Activated naive CD8-positive, alpha-beta T cell treated with anti-CD3 and anti-CD28 coated beads, Interleukin-2, amount 10 ng/mL, durations not matched to agents 7 days and 5 days (primary cell): ENCODE measurements around the gene TM4SF4. TPM values are rescaled to one million over a fixed set of nuclear protein-coding genes. Genes with fewer than 3 reads are reported as not detected.

Experiments
- ATAC-seq: fragments of 150-1000 bp; cut with Tn5 transposase; one replicate; pipeline ENCODE4 v1.10.0; 2021; ENCODE audit warnings: low read depth, moderate library complexity
- POLR2A ChIA-PET: fragments of 350-600 bp; sonication (Branson Sonifier 250); formaldehyde crosslinking; loops from one replicate; lab custom pipeline; 2021; ENCODE audit warnings: antibody characterized with exemption; lab: Charles Lee
- DNase-seq: peaks from one replicate; pipeline ENCODE4 v3.0.0; 2021
- H3K27ac Mint-ChIP-seq: one replicate; pipeline ENCODE4 v1.8.0; 2022; ENCODE audit warnings: mild to moderate bottlenecking, mixed read lengths
- H3K27me3 Mint-ChIP-seq: one replicate; pipeline ENCODE4 v1.8.0; 2022; ENCODE audit warnings: mild to moderate bottlenecking, moderate library complexity, mixed read lengths
- H3K36me3 Mint-ChIP-seq: one replicate; pipeline ENCODE4 v1.8.0; 2021; ENCODE audit warnings: mild to moderate bottlenecking, mixed read lengths
- H3K4me1 Mint-ChIP-seq: one replicate; pipeline ENCODE4 v1.8.0; 2021; ENCODE audit warnings: mixed read lengths
- H3K4me3 Mint-ChIP-seq: one replicate; pipeline ENCODE4 v1.8.0; 2022; ENCODE audit warnings: mild to moderate bottlenecking, moderate library complexity, mixed read lengths
- H3K9me3 Mint-ChIP-seq: one replicate; pipeline ENCODE4 v1.8.0; 2021; ENCODE audit warnings: mixed read lengths
- total RNA-seq, 2 experiments: library from RNA; stranded (reverse); gene quantifications; one replicate each; pipeline ENCODE4 v1.2.3, GENCODE V29; 2021

TM4SF4 gene
- total RNA-seq, 2 experiments from 2014 or later: not detected

DNA sequence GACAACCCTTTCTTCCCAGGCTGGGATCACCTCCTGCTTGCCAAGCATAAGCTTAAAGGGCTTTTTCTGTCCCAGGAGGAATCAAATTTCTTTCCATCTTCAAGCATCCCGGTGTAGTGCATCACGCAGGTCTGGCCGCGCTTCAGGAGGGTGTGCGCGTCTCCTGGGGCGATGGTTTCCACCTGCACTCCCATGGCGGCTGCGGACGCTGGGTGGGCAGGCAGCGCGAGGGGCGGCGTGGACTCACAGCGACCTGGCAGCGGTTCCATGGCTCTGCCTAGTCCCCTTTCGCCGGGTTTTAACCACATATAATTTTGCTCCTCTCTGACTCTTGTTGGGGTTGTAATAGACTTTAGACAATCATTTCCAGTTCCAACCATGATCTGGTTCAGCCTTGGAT, 10.6 kb upstream of the TM4SF4 start:
- H3K4me3 Mint-ChIP-seq: no peak overlapping the region
- no peaks in the 10 kb centered on the region for H3K36me3 Mint-ChIP-seq

DNA sequence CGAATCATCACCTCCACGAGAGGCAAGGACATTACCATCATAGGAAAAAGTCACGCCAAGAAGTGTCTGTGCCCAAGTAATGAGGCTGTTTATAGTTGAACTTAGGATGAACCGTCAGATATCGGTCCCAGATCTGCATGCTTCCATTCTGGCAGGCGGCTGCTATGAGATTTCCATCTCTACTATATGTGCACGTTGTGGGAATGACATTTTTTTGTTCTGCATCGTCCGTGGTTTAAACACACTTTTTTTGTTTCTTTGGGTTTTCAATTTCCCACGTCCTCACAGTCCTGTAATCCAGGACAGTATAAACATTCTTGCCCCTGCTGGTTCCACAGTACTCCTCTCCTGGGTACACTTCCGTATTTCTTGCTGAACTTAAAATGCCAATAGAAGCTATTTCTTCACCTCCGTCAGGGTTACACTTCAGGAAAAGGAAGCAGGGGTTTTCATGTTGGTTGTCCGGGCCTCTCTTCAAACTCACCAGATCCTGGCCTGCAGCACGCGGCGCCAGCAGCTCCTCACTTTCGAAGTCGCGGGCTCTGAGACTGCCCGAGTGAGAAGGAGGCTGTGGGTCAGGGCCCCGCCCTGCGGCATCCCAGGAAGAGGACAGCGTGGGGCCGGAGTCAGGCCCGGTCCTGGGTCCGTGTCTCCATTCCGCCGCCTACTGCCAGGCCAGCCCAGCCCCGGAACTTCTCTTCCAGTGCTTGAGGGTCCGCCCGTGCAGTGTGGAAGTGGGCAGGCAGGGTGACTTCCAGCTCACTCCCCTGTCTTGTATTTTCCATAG, 9.8 kb upstream of the TM4SF4 start:
- Mint-ChIP-seq H3K36me3 (no peaks in the 10 kb centered on the region), H3K4me1 (no peaks in the 10 kb centered on the region), H3K4me3 (no peak overlapping the region), H3K27me3 (peaks cover 5% of the 10 kb centered on the region), H3K27ac (no peak overlapping the region), H3K9me3 (no peaks in the 10 kb centered on the region)
- POLR2A ChIA-PET: no interaction called here
- no peak for ATAC-seq
- DNase-seq: no peak

More for the DNA sequence above, 10.6 kb upstream of the TM4SF4 start:
- DNase-seq: no peak
- peaks cover 5% of the 10 kb centered on the region for H3K27me3 Mint-ChIP-seq
- no peaks in the 10 kb centered on the region for H3K4me1 Mint-ChIP-seq
- H3K9me3 Mint-ChIP-seq: no peaks in the 10 kb centered on the region
- no peak for ATAC-seq
- POLR2A ChIA-PET: interaction anchor here (0.5 kb wide), 1 partner anchor 508 kb away, joined by 3 read pairs; no protein-coding TSS in a partner anchor
- H3K27ac Mint-ChIP-seq: no peak overlapping the region

DNA sequence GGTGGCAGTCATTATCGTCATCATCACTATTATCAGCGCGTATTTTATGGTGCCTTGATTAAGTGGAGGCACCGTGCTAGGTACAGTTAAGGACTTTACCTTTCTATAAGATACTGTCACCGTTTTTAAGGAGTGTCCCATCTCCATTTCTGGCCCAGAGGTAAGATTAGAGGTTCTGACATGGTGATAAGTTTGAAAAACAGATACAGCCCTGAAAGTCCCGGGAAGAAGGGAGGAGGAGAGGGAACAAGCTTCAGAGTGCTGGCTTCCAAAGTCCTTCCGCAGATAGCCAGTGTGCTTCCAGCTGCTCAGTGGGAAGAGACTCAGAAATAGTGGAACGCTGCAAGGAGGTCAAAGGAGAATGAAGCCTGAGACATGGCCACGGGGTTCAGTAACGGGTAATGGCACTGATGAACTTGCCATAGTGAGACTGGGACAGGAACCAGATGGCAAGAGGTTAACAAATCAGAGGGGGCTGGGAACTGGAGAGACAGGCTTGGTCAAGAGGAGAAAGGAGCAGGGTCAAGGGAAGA, 9.1 kb upstream of the TM4SF4 start:
- Mint-ChIP-seq H3K4me1 (no peaks in the 10 kb centered on the region), H3K36me3 (no peaks in the 10 kb centered on the region), H3K27me3 (peaks cover 7% of the 10 kb centered on the region), H3K27ac (no peak overlapping the region), H3K4me3 (no peak overlapping the region), H3K9me3 (no peaks in the 10 kb centered on the region)
- DNase-seq (no peak), ATAC-seq (no peak)
- POLR2A ChIA-PET: no interaction called here

DNA sequence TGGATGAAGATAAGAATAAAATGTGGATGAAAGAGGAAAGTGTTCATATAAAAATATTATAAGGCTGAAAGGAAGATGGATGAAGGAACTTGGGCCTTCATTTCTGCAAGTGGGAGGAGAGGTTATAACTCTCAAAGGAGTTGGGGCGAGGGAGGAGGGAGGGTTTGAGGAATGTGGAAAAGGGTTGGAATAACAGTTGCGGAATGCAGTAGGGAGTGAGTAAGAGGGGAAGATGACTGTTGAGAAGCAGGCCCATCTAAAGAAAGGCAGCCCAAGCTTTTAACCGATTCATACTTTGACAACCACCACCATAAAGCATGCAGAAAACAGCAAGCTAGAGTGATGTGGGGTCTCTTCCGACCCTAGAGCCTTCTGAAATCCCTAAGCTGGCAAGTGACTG, 8.3 kb upstream of the TM4SF4 start:
- H3K4me1 Mint-ChIP-seq: no peaks in the 10 kb centered on the region
- no peaks in the 10 kb centered on the region for H3K9me3 Mint-ChIP-seq
- ATAC-seq: no peak
- DNase-seq: no peak
- H3K36me3 Mint-ChIP-seq: no peaks in the 10 kb centered on the region
- H3K4me3 Mint-ChIP-seq: no peak overlapping the region
- no peak overlapping the region for H3K27ac Mint-ChIP-seq
- peaks cover 10% of the 10 kb centered on the region for H3K27me3 Mint-ChIP-seq
- POLR2A ChIA-PET: no interaction called here

DNA sequence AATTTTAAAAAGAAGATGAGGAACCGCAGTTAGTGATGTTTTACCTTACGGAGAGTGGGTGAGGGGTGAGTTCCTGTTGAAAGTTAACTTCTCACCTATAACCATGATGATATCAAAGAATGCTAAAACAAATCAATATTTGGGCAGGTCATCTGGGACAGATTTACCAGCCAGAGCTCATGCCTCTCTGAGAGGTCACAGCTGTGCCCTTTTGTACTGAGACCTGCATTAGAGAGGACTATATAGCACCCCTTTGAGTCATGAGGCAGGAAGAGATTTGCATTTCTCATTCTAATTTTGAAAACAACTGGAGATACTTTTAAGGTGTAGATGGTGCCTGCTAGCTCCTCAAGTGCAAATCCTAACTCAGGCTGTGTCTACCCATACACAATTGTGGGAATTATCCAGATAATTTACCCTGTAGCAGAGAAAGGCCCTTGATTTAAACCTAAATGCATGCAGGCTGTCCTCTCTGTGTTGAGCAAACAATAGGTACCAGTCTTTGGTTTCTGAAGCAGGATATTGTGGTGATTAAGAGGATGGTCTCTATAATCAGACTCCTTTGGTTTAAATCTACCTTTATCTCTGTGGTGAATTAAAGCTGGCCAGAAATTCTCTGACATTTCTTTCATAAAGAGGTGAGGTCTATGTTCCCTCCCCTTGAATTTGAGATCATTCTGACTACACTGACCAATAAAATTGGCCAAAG, 5.8 kb upstream of the TM4SF4 start:
- Mint-ChIP-seq H3K27ac (no peak overlapping the region), H3K4me3 (no peak overlapping the region), H3K4me1 (peaks cover 8% of the 10 kb centered on the region), H3K9me3 (no peaks in the 10 kb centered on the region), H3K36me3 (no peaks in the 10 kb centered on the region), H3K27me3 (peaks cover 18% of the 10 kb centered on the region)
- no peak for DNase-seq
- no peak for ATAC-seq
- POLR2A ChIA-PET: no interaction called here

DNA sequence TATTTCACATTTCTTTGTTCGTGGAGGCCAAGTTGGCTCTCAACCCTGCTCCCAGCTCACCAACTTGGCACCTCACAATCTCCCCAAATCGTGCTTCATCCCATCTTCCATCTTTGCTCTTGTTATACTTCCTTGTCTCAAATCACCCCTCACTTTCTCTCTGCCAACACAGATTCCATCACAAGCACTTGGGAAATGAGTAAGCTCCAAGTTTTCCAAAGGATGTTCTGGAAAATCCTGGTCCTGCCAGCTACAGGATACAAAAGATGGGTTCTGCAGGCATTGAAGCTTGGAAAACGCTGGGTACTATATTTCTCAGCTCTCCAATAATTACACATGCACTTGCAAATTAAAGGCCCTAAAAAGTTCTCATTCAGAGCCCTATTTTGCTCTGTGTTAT, 4.1 kb upstream of the TM4SF4 start:
- Mint-ChIP-seq H3K36me3 (no peaks in the 10 kb centered on the region), H3K27ac (no peak overlapping the region), H3K4me1 (peaks cover 8% of the 10 kb centered on the region), H3K9me3 (no peaks in the 10 kb centered on the region), H3K27me3 (peaks cover 22% of the 10 kb centered on the region), H3K4me3 (no peak overlapping the region)
- POLR2A ChIA-PET: interaction anchor here (0.6 kb wide), 1 partner anchor 42 kb away, joined by 4 read pairs; no protein-coding TSS in a partner anchor
- DNase-seq (no peak), ATAC-seq (no peak)

DNA sequence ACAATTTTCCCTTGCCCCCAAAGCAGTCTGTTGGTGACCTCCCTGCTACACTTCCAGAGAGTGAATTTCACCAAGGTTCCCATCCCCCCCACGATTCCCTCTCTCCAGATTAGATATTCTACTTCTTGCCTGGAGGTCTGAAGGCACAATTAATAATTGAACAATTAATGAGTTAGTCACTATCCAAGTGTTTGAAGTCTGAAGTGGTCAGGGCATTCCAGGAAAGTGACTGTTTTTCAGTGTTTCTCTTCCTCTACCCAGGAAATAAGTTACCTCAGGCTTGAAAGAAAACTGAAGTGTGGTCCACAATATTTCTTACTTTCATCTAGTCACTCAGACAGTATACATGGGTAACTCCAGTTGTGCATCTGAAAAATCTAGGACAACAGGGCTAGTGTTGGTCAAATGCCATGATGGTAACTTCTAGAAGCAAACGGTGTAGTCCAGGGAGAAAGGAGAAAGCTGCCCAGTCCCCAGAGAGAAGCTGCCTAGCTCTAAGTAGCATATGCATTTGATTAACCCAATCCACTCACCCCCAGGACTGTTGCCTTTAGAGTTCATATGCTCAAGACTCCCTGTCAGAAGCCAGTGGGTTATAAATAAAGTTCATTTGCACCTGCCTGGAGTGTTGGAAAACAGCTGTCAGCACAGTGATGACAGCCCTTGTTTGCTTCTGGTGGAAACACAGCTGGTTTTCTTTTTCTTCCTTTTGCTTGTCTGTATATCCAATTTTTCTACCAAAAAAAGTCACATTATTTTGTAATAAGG, 2.3 kb upstream of the TM4SF4 start:
- peaks cover 22% of the 10 kb centered on the region for H3K27me3 Mint-ChIP-seq
- POLR2A ChIA-PET: no interaction called here
- no peaks in the 10 kb centered on the region for H3K36me3 Mint-ChIP-seq
- H3K27ac Mint-ChIP-seq: no peak overlapping the region
- DNase-seq (no peak), ATAC-seq (no peak)
- peaks cover 8% of the 10 kb centered on the region for H3K4me1 Mint-ChIP-seq
- no peaks in the 10 kb centered on the region for H3K9me3 Mint-ChIP-seq
- H3K4me3 Mint-ChIP-seq: no peak overlapping the region

DNA sequence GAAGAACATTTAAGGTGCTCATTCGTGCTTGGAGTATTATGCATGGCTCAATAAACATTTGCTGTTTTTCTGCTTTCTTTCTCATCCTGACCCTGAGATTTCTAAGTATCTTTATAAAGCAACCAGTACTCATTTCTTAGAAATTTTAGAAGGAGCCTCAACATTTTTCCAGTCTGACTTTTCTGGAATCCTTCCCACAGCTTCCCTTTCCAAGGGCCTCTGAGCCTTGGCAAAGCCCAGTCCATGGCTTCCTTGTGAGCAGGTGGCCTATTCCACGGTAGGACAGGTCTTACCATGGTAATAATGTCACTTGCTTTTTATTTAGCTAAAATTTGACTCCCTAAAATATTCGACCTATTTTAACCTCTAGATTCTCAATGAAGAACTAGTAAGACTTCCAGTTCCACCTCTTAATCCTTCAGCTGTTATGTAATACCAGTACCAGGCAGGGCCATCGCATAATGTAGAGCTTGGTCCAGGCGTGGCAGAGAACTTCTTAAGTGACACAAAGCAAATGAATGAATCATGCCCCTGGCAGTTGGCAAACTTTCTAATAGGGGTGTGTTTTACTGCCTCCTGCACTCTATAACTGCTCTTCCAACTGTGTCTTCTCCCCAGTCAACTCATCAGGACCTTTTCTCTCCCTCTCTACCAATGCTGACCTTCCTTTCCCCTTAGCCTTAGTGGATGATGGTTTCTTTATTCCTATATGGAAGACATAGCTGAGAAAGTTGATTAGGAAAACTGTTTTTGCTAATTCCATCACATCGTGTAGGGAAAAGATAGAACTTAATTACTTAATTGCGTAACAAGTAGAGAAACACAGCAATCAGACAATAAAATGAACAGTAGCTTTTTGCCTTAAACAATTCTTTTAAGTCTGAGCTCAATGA, 894 bp upstream of the TM4SF4 start:
- Mint-ChIP-seq H3K9me3 (no peaks in the 10 kb centered on the region), H3K36me3 (no peaks in the 10 kb centered on the region), H3K27me3 (peaks cover 22% of the 10 kb centered on the region), H3K4me1 (peaks cover 8% of the 10 kb centered on the region), H3K27ac (no peak overlapping the region), H3K4me3 (no peak overlapping the region)
- ATAC-seq (no peak), DNase-seq (no peak)
- POLR2A ChIA-PET: no interaction called here

DNA sequence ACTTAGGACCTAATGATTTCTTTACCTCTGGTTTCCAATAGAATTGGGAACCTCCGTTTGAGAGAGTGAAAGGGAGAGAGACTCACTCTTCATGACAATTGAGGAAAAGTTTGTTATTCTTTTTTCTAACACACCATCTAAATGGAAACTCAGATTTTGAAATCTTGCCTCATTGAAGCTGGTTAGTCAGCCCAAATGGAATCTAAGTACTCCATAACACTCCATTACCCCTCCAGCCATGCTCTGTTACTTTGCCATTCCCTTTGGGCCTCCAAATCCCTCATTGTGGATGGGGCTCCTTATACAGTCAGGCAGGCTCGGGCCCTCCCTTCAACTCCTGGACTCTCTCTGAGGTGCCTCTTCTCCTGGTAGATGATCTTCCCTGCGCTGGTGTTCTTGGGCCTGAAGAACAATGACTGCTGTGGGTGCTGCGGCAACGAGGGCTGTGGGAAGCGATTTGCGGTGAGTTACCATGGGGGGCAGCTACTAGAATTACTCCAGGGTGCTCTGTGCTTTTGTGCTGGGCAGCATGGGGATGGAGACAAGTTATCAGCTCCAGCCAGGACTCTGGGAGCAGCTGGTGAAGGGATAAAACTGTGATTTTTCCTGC, 1.1 kb downstream of the TM4SF4 start:
- POLR2A ChIA-PET: no interaction called here
- DNase-seq (no peak), ATAC-seq (no peak)
- H3K4me1 Mint-ChIP-seq: peaks cover 8% of the 10 kb centered on the region
- H3K27ac Mint-ChIP-seq: no peak overlapping the region
- peaks cover 20% of the 10 kb centered on the region for H3K27me3 Mint-ChIP-seq
- no peak overlapping the region for H3K4me3 Mint-ChIP-seq
- H3K36me3 Mint-ChIP-seq: no peaks in the 10 kb centered on the region
- H3K9me3 Mint-ChIP-seq: no peaks in the 10 kb centered on the region

DNA sequence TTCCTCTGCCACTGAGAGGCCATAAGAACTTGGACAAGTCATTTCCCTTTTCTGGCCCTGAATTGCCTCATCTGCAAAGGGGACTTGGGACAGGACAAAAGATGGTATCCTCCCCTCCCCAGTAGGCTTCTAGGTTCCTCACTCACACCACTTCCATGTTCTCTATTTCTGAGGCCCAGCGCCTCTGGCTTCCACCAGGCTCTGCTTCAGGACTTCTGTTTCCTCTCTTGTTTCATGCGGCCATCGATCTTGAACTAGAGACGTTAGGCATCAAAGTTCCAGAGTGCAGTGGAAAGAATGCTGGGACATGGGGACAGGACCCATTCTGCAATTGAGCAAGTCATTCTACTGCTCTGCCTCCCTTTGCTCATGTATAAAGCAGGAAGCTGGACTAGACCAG, 1.7 kb downstream of the TM4SF4 start:
- no peaks in the 10 kb centered on the region for H3K9me3 Mint-ChIP-seq
- POLR2A ChIA-PET: no interaction called here
- H3K27ac Mint-ChIP-seq: no peak overlapping the region
- H3K4me1 Mint-ChIP-seq: peaks cover 8% of the 10 kb centered on the region
- peaks cover 17% of the 10 kb centered on the region for H3K27me3 Mint-ChIP-seq
- no peak overlapping the region for H3K4me3 Mint-ChIP-seq
- no peak for ATAC-seq
- DNase-seq: no peak
- no peaks in the 10 kb centered on the region for H3K36me3 Mint-ChIP-seq

DNA sequence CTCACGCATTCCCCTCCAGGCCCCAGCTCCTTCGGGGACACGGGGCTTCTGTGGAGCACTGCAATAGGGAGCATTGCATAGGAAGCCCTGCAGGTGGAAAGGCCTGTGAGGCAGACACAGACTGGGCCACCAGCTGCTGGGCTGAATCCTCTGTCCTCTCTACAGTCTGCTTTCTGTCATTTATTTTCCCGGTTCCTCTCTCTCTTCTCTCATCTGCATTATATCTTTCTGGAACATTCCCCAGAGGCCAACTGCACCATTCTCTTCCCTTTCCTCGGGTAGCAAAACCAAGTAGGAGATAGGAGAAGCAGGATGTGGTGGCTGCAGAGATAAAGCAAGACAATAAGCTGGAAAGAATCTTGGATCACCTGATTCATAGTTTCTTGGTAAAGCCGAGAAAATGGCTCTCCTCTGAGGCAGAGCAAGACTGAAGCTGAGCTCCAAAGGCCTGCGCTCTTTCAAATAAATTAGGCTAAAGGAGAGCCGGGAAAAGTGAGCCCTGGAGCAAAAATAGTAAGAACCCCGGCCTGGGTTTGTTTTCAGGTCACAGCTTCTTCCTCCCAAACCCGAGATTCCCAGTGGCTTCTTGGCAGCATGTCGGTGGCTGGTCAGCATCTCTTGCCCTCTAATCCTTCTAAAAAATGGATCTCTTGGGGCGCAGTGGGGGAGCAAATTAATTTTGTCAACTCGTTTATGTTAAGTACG, 5.3 kb downstream of the TM4SF4 start:
- no peaks in the 10 kb centered on the region for H3K27me3 Mint-ChIP-seq
- DNase-seq (no peak), ATAC-seq (no peak)
- no peak overlapping the region for H3K4me3 Mint-ChIP-seq
- POLR2A ChIA-PET: no interaction called here
- no peak overlapping the region for H3K27ac Mint-ChIP-seq
- no peaks in the 10 kb centered on the region for H3K4me1 Mint-ChIP-seq
- H3K9me3 Mint-ChIP-seq: no peaks in the 10 kb centered on the region
- H3K36me3 Mint-ChIP-seq: no peaks in the 10 kb centered on the region
